IMR-90 (cell line): ENCODE results near the gene ROGDI. TPM values are rescaled to one million over a fixed set of nuclear protein-coding genes. Genes with fewer than 3 reads are reported as not detected.

ENCODE experiments used
- ATAC-seq: fragments of 200-7000 bp; cut with Tn5 transposase; 2 replicates; pipeline ENCODE4 v1.9.1; 2020; ENCODE audit warnings: low read depth, mild to moderate bottlenecking, moderate library complexity
- BruUV-seq: library from RNA; stranded (reverse); fragments of 400-500 nt; replicated peaks from 2 replicates; lab custom pipeline; 2021; lab: Mats Ljungman, UMichigan
- CTCF ChIA-PET: fragments of 300-600 bp; formaldehyde crosslinking; extraction: SDS; loops from one replicate; lab custom pipeline; 2021; ENCODE audit warnings: antibody characterized with exemption; lab: Yijun Ruan, JAX
- POLR2A ChIA-PET: fragments of 300-600 bp; sonication (Branson Sonifier 250); formaldehyde crosslinking; loops from one replicate; lab custom pipeline; 2022; ENCODE audit warnings: antibody characterized with exemption; ENCODE audit not compliant: unreplicated experiment; lab: Charles Lee
- DNase-seq: peaks from one replicate; pipeline ENCODE4 v3.0.0; 2013
- H2AFZ ChIP-seq: replicated peaks from 2 replicates; pipeline ENCODE3; 2013; ENCODE audit warnings: low read length, mild to moderate bottlenecking; ENCODE audit not compliant: poor library complexity
- H2AK5ac ChIP-seq: 2 replicates; pipeline ENCODE4 v1.6.1; 2013; ENCODE audit warnings: low read depth, low read length, inconsistent platforms
- H2AK9ac ChIP-seq: replicated peaks from 2 replicates; pipeline ENCODE3; 2013; ENCODE audit warnings: mild to moderate bottlenecking, low read depth, low read length, moderate library complexity; ENCODE audit not compliant: poor library complexity
- H2BK120ac ChIP-seq: 2 replicates; pipeline ENCODE4 v1.6.1; 2013; ENCODE audit warnings: low read depth, low read length, inconsistent platforms
- H2BK15ac ChIP-seq: 3 replicates; pipeline ENCODE4 v1.6.1; 2013; ENCODE audit warnings: low read depth, low read length, inconsistent platforms
- H2BK20ac ChIP-seq: 2 replicates; pipeline ENCODE4 v1.6.1; 2013; ENCODE audit warnings: low read depth, mild to moderate bottlenecking, inconsistent platforms, low read length, moderate library complexity
- H2BK5ac ChIP-seq: 2 replicates; pipeline ENCODE4 v1.6.1; 2013; ENCODE audit warnings: mild to moderate bottlenecking, low read depth, low read length, inconsistent platforms; ENCODE audit not compliant: poor library complexity, severe bottlenecking
- H3K14ac ChIP-seq: replicated peaks from 2 replicates; pipeline ENCODE4 v1.6.1; 2013; ENCODE audit warnings: low read depth, low read length, inconsistent platforms
- H3K18ac ChIP-seq: 2 replicates; pipeline ENCODE4 v1.6.1; 2013; ENCODE audit warnings: low read depth, low read length, control low read depth
- H3K23ac ChIP-seq: 2 replicates; pipeline ENCODE4 v1.6.1; 2013; ENCODE audit warnings: low read depth, low read length, inconsistent platforms
- H3K27ac ChIP-seq: 2 replicates; pipeline ENCODE4 v1.5.1; 2013; ENCODE audit warnings: mild to moderate bottlenecking, control low read depth, low read length; ENCODE audit not compliant: insufficient read depth
- H3K27me3 ChIP-seq: 2 replicates; pipeline ENCODE4 v1.6.1; 2013; ENCODE audit warnings: low read length; ENCODE audit not compliant: control insufficient read depth, insufficient read depth
- H3K36me3 ChIP-seq: 2 replicates; pipeline ENCODE4 v1.6.1; 2013; ENCODE audit warnings: low read length, mixed read lengths; ENCODE audit not compliant: control insufficient read depth, insufficient read depth
- H3K4ac ChIP-seq: 2 replicates; pipeline ENCODE4 v1.6.1; 2013; ENCODE audit warnings: low read depth, low read length, inconsistent platforms
- H3K4me1 ChIP-seq: 2 replicates; pipeline ENCODE4 v1.6.1; 2013; ENCODE audit warnings: low read length, mixed read lengths; ENCODE audit not compliant: control insufficient read depth, insufficient read depth
- H3K4me2 ChIP-seq: 2 replicates; pipeline ENCODE4 v1.6.1; 2013; ENCODE audit warnings: low read depth, mild to moderate bottlenecking, control low read depth, low read length, moderate library complexity
- H3K4me3 ChIP-seq: 2 replicates; pipeline ENCODE4 v1.5.1; 2013; ENCODE audit warnings: low read depth, mild to moderate bottlenecking, control low read depth, low read length, moderate library complexity; ENCODE audit not compliant: insufficient read depth
- H3K56ac ChIP-seq: 2 replicates; pipeline ENCODE4 v1.6.1; 2013; ENCODE audit warnings: low read length, inconsistent platforms; ENCODE audit not compliant: insufficient read depth; ENCODE audit errors: extremely low read depth
- H3K79me1 ChIP-seq, 2 experiments: 2 replicates each; pipeline ENCODE4 v1.6.1; 2013; ENCODE audit warnings: low read length in 2 of 2, inconsistent platforms in 1 of 2, low read depth in 1 of 2
- H3K9ac ChIP-seq: 2 replicates; pipeline ENCODE4 v1.6.1; 2013; ENCODE audit warnings: low read depth, low read length, control low read depth
- H3K9me1 ChIP-seq: 2 replicates; pipeline ENCODE4 v1.6.1; 2013; ENCODE audit warnings: low read length, inconsistent platforms; ENCODE audit not compliant: insufficient read depth
- H3K9me3 ChIP-seq: 2 replicates; pipeline ENCODE4 v1.6.1; 2013; ENCODE audit warnings: low read length; ENCODE audit not compliant: control insufficient read depth, insufficient read depth
- H4K20me1 ChIP-seq: 2 replicates; pipeline ENCODE4 v1.6.1; 2013; ENCODE audit warnings: low read length, inconsistent platforms; ENCODE audit not compliant: insufficient read depth
- H4K5ac ChIP-seq: 2 replicates; pipeline ENCODE4 v1.6.1; 2013; ENCODE audit warnings: mild to moderate bottlenecking, low read depth, low read length, control low read depth
- H4K8ac ChIP-seq, 2 experiments: 2 replicates each; pipeline ENCODE4 v1.6.1; 2013; ENCODE audit warnings: low read depth in 2 of 2, low read length in 2 of 2, control low read depth in 1 of 2, inconsistent platforms in 1 of 2
- H4K91ac ChIP-seq: 2 replicates; pipeline ENCODE4 v1.6.1; 2013; ENCODE audit warnings: low read depth, low read length, inconsistent platforms; ENCODE audit not compliant: insufficient read depth
- BHLHE40 ChIP-seq: fragments of 150-350 bp; IDR thresholded peaks from 2 replicates; pipeline ENCODE4 v1.6.1; 2016; ENCODE audit warnings: mild to moderate bottlenecking, low read depth, low read length
- POLR2A ChIP-seq: IDR thresholded peaks from 2 replicates; pipeline ENCODE4 v1.6.1; 2012; ENCODE audit warnings: mild to moderate bottlenecking, low read depth, low read length
- RCOR1 ChIP-seq: IDR thresholded peaks from 2 replicates; pipeline ENCODE4 v1.6.1; 2012; ENCODE audit warnings: mild to moderate bottlenecking, low read length, improper control_type of control experiment; ENCODE audit not compliant: insufficient replicate concordance
- RFX5 ChIP-seq: IDR thresholded peaks from 2 replicates; pipeline ENCODE4 v1.8.0; 2012; ENCODE audit warnings: low read depth, mild to moderate bottlenecking, low read length, moderate library complexity
- WGBS, 2 experiments: methylation state at CpG; one replicate each; pipeline versions ENCODE4 v1.1.5 to v1.1.7; 2013; ENCODE audit warnings: missing lambda C conversion rate in 2 of 2; ENCODE audit not compliant: insufficient read length in 1 of 2; ENCODE audit errors: extremely low coverage in 2 of 2; 5-methylcytosine and 5-hydroxymethylcytosine counted together
- dilution Hi-C: fragments of 300-500 bp; cut with HindIII; formaldehyde crosslinking; loops from one replicate; pipeline ENCODE4 v1.14.3; 2018; ENCODE audit warnings: low sequenced_read_pairs; ENCODE audit not compliant: unreplicated experiment
- in situ Hi-C: fragments of 300-500 bp; cut with MboI; formaldehyde crosslinking; loops from 3 replicates; pipeline ENCODE4 v1.14.3; 2019; ENCODE audit warnings: low sequenced_read_pairs, inconsistent platforms, mixed read lengths
- intact Hi-C: fragments of 100-400 bp; cut with micrococcal nuclease; formaldehyde crosslinking; loops from 2 replicates; pipeline ENCODE4 v1.10.0; 2022
- polyA plus RNA-seq, 3 experiments: library from polyadenylated mRNA; depleted of rRNA; stranded (reverse); fragments of >200 nt; gene quantifications; 2 replicates each; pipeline ENCODE4 v1.2.3, GENCODE V29; 2012; ENCODE audit warnings: low replicate concordance in 1 of 3
- total RNA-seq: library from RNA; depleted of rRNA; stranded (reverse); fragments of >200 nt; gene quantifications from 2 replicates; pipeline ENCODE4 v1.2.3, GENCODE V29; 2012
- TF ChIP-seq, protein P1 (sequence below): fragments of 150-350 bp; IDR thresholded peaks from 2 replicates; pipeline ENCODE4 v1.6.1; 2016; ENCODE audit warnings: low read depth, mild to moderate bottlenecking, low read length, moderate library complexity, borderline replicate concordance

ROGDI gene
- total and polyA plus RNA-seq, 2 of the 4 experiments (the other 2 are of a cell fraction) = 13.6 to 27.1 TPM

DNA sequence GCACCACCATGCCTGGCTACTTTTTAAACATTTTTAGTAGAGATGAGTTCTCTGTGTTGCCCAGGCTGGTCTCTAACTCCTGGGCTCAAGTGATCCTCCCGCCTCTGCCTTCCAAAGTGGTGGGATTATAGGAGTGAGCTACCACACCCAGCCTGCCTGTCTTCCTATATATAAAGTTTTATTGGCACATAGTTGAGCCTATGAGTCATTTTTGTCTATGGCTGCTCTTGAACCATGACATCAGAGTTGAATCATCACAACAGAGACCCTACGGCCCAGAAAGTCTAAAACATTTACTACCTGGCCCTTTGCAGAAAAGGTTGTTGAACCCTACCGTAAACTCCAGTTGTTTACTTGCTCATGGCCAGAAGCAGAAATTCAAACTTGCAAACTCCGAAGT is 22.2 kb downstream of the ROGDI start:
- in situ Hi-C loops = no loop called here
- peak; percentile 23 for DNase-seq
- H3K14ac ChIP-seq = no peak overlapping the region

More for the DNA sequence above, 22.2 kb downstream of the ROGDI start:
- Histone ChIP-seq H3K79me1 (no peaks in the 10 kb centered on the region), H4K5ac (no peak overlapping the region), H3K4ac (no peak overlapping the region), H4K20me1 (no peaks in the 10 kb centered on the region), H3K9ac (no peak overlapping the region), H3K18ac (no peak overlapping the region), H3K56ac (no peak overlapping the region), H2AK9ac (no peak overlapping the region), H2BK120ac (no peak overlapping the region), H2AFZ (no peak overlapping the region), H2BK5ac (no peak overlapping the region), H4K91ac (no peak overlapping the region), H2AK5ac (no peak overlapping the region), H3K27me3 (no peaks in the 10 kb centered on the region), H3K23ac (no peak overlapping the region), H3K36me3 (no peaks in the 10 kb centered on the region), H3K27ac (no peak overlapping the region), H4K8ac (no peak overlapping the region), H2BK20ac (no peak overlapping the region), H3K4me2 (no peak overlapping the region), H2BK15ac (no peak overlapping the region), H3K9me1 (no peaks in the 10 kb centered on the region), H3K4me3 (no peak overlapping the region), H3K4me1 (no peaks in the 10 kb centered on the region), H3K9me3 (no peaks in the 10 kb centered on the region)
- intact Hi-C loops = no loop called here
- dilution Hi-C loops = no loop called here
- POLR2A ChIA-PET = no interaction called here
- no peak for ATAC-seq
- TF ChIP-seq RFX5 (no peak), POLR2A (no peak), RCOR1 (no peak), BHLHE40 (no peak)
- TF ChIP-seq, protein P1, sequence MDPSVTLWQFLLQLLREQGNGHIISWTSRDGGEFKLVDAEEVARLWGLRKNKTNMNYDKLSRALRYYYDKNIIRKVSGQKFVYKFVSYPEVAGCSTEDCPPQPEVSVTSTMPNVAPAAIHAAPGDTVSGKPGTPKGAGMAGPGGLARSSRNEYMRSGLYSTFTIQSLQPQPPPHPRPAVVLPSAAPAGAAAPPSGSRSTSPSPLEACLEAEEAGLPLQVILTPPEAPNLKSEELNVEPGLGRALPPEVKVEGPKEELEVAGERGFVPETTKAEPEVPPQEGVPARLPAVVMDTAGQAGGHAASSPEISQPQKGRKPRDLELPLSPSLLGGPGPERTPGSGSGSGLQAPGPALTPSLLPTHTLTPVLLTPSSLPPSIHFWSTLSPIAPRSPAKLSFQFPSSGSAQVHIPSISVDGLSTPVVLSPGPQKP = no peak
- CTCF ChIA-PET = no interaction called here
- WGBS, 2 experiments = 100% methylated on average over 1 of the region's 4 CpGs; no CpG with 5 or more reads in 1 of the 2 experiments
- BruUV-seq = no TSS peak
